ENCODE measurements around the gene NRXN2. TPM values are rescaled to one million over a fixed set of nuclear protein-coding genes. Genes with fewer than 3 reads are reported as not detected.

The NRXN2 gene
- polyA plus RNA-seq, 3 donors = 1.2 to 4.6 (median 2.7) TPM

DNA sequence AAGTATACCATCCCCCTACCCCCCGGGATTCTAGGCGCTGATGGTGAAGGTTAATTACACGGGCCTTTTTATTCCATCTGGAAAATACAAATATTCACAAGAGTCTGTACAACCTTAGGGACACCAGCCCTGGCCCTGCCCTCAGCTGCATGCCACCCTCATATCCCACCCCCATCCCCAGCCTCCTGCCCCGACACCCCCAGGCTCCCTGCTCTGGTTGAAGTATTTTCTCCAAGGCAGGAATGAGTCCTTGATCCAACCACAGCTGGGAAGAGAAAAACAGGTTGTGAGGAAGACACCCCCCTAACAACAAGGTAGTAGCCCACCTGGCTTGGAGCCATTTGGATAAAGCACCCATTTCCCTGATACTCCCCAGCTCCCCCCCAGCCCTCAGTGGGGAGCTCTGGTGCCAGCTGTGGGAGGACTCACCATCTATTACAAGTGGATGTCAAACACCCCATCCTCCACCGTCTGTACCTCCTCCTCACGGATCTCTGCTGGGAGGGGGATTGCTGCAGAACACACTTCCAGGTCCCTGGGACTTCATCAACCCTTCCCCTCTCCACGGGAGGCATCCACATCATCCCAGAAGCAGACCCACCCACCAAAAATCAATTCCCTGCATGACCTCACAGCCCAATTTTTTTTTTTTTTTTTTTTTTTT is 4.0 kb upstream of the NRXN2 start:
- WGBS, 3 donors = 42 to 78% (median 76%) methylated on average over 7 of the region's 7 CpGs
- no peak overlapping the region for H3K27ac ChIP-seq (ENCODE audit: low read depth, low read length)

DNA sequence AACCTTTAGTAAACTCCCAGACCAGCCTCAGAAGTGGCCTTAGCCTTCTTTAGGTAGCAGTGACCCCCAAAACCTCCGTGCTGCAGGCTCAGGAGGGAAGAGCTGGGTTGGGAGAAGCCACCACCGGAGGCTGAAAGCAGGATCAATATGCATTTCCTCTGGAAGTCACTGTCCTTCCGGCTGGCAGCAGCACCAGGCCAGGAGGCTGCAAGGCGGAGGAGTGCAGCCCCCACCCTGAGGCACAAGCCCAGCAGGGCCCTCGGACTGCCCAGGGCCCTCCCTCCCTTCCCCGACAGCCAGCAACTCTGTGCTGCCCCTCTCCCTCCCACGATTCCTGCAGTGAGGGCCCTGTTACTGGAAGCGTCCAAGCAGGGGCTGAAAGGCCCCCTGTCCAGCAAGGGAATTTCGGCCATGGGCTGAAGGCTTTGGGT is 3.2 kb upstream of the NRXN2 start:
- no peak overlapping the region for H3K27ac ChIP-seq (ENCODE audit: low read depth, low read length)
- 31 to 49% (median 44%) methylated on average over 8 to 9 of the region's 9 CpGs for WGBS, 3 donors

DNA sequence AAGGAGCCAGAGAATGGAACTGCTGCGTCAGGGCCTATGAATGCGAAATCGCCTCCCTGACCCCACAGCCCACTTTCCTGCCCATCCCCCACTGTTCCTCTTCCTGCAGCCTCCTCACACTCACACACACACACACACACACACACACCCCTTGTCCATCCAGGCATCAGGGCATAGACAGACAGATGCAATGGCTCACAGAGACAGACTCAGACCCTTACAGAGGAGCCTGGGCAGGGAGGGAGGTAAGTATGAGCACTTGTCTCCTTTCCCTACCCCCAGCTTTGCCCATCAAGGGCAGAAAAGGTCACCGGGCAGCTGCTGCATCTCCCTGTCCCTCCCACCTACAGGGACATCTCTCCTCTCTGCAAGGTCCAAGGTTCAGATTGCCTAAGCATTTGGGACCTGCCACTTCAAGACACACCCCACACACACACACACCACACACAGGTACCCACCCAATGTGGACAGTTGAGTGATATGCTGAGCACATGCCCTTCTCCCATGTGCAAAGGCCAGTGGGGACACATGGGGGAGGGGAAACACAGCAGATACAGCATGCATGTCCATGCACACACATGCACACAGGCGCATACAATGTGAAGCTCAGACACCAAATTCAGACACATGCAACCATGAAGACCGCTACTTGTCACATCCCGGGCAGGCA is 2.0 kb upstream of the NRXN2 start:
- 60 to 66% (median 65%) methylated on average over 7 of the region's 7 CpGs for WGBS, 3 donors
- H3K27ac ChIP-seq (ENCODE audit: low read depth, low read length) = no peak overlapping the region

DNA sequence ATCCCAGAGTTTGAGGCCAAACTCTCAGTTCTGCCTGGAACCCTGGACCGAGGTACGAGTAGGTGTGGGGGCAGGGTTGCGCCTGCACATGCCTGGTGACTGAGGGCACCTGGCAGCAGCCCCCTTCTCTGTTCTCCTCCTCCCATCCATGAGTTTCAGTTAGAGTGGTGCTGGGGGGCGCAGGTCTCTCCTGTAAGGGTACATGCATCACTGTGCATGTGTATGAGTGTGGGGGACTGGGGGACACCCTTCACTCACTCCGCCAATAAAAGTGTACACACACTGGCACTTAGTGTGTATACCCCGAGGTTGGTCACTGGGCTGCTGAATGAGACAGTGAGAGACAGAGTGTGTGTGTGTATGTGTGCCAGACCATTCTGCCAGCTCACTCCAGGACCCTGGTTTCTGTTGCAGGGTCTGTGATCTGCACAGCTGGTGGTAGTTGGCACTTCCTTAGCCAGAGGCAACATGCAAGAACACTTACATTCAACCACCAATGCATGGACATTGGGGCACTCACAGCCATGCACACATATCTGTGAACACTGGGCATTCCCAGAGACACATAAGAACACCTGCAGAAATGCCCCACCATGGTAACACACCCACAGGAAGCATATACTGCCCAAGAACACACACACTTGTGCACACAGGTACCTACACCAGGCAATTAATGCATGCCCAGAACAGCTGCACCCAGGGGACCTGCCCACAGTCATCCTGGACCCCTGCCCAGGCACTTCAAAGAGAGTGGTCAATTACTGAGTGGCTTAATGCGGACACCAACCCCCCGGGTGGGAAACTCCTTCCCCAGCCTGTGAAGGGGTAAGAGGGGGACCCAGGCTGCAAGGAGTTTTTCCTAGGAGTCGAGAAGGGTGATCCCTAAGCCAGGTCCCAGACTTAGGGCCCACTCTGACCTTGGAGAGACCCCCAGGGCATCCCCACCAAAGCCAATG is 1.2 kb upstream of the NRXN2 start:
- WGBS, 3 donors = 62 to 65% (median 63%) methylated on average over 8 to 9 of the region's 9 CpGs
- no peak overlapping the region for H3K27ac ChIP-seq (ENCODE audit: low read depth, low read length)

DNA sequence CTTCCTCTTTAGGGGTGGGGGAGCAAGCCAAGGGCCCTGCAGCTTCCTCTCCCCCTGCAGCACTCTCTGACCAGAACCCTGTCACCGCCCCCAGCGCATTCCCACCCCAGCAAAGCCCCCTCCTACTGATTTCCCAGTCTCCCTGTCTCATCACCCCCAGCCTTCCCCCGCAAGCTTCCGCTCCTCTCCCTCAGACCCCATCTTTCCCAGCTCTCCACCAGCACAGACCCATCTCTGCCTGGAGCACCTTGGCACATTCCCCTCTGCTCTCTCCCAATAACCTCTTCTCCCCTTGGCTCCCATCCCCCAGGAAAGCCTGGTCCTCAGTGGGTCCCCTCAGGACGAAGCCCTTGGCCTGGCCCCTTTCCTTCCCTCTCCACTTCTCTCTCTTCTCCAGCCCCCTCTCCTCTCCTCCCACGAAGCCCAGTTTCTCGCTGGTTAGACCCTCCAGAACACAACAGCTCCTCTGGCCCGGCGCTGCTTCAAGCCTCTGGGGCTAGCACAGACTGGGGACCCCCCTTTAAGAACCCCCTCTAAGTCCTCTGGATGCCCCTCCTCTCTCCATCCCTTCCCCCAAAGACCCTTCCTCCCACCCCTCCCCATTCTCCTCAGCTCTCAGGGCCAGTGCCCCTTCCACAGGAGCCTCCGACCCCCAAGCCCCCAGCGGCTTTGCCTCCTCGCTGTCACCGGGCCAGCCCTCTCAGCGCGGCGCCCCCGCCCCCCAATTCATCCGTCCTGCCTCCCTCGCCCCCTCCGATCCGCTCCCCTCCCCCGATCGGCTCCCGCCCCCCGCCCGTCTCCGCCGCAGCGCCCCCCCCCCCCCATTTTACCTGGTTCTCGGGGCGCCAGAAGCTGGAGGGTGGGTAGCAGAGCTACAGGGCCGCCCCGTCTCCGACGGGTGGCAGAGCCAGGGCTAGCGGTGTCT is 594 bp downstream of the NRXN2 start:
- WGBS, 3 donors = 10 to 12% (median 11%) methylated on average over 24 to 36 of the region's 36 CpGs
- no peak overlapping the region for H3K27ac ChIP-seq (ENCODE audit: low read depth, low read length)

DNA sequence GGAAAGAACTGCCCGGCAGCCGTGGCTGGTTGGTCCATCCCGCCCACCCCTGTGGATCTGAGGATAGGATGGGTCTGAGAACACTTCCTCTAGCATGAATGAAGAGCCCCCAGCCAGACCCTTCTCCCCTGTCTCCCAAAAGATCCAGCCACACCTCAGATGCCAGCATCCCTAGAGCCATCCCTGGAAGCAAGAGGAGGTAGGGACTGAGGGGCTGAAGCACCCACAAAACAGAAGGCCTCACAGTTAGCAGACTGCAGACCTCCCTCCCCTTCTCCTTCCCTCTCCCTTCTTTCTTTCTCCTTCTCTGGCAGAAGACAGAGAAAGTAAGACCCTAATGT is 1.7 kb downstream of the NRXN2 start:
- 41 to 74% (median 72%) methylated on average over 3 of the region's 3 CpGs for WGBS, 3 donors
- no peak overlapping the region for H3K27ac ChIP-seq (ENCODE audit: low read depth, low read length)

DNA sequence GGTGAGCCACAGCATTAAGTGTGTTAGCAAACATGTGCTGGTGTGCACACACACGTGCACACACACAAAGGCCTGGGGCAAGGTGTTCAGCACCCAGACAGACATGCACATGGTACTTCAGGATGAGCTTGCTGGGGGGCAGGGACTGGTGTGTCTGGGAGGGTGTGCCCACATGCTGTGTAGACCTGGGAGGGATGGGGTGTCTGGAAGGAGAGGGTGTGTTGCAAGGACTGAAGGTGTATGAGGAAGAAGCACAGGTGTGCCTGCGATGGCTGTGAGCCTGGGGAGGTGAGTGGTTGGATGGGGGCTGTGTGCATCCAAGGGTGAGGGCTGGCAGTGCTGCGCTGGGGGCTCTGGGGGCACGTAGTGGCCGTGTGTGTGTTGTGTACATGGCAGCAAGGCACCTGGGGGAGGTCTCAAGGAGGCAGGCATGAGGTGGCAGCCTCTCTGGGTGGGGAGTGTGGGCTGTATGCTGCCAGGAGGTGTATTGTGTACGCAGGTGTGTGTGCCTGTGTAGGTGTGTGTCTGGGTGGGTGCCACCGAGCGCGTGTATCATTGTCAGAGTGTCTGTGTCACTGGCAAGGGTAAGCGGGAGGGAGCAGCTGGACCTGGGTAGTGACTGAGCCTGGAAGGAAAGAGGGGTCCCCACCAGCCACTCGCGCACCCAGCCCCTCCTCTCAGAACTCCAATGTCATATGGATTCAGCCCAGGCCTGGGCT is 2.2 kb downstream of the NRXN2 start:
- 65 to 90% (median 88%) methylated on average over 10 to 12 of the region's 12 CpGs for WGBS, 3 donors
- no peak overlapping the region for H3K27ac ChIP-seq (ENCODE audit: low read depth, low read length)

DNA sequence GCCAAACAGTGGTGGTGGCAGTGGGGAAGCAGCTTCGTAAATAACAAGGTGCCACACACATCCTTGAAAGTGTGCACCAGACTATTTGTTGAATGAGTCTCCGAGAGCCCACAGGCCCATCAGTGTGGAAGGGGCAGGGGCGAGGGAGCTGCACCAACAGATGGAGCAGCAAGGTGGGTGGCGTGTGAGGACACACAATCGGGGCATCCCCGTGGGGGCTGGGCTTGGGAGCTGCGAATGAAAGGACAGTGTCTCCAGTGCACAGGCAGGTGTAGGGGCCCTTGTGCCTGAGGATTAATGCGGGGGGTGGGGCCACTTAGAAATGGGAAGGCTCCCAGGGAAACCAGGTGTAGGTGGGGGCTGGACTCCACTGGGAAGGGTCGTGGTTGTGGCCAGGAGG is 2.8 kb downstream of the NRXN2 start:
- WGBS, 3 donors = 52 to 79% (median 76%) methylated on average over 9 of the region's 9 CpGs

DNA sequence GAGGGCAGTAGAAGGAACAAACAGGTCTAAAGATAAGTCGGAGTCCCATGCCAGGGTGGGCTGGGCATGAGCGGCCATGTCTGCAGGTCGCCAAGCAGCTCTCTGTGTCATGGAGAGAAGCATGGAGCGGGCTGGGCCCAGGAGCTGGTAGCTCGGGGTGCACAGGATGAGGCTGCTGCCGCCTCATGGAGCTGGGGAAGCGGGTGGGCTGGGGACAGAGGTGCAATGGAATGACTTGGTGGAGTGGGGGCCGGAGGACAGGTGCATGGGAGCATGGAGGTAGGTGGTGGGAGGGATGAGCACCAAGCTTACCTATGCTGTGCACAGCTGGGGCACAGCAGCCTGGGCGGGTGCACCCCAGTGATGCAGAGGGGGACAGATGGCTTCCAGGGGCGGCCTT is 3.6 kb downstream of the NRXN2 start:
- WGBS, 3 donors = 80 to 91% (median 89%) methylated on average over 10 of the region's 10 CpGs

More for the DNA sequence above, 2.8 kb downstream of the NRXN2 start:
- H3K27ac ChIP-seq (ENCODE audit: low read depth, low read length) = no peak overlapping the region

DNA sequence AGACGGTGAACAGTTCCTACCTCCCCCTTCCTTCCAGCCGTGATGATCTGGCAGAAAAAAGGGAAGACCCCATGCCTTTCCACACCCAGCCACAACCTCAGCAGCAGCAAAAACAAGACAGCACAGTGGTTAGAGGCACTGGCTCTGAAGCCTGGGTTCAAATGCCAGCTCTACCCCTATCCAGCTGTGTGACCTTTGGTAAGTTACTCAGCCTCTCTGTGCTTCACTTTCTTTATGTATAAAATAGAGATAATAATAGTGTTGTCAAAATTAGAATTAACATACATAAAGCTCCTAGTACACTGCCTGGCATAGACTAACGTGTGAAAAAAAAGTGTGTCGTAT is 4.2 kb downstream of the NRXN2 start:
- WGBS, 3 donors = 57 to 78% (median 61%) methylated on average over 3 to 4 of the region's 4 CpGs
- no peak overlapping the region for H3K27ac ChIP-seq (ENCODE audit: low read depth, low read length)

More for the DNA sequence above, 3.6 kb downstream of the NRXN2 start:
- H3K27ac ChIP-seq (ENCODE audit: low read depth, low read length) = no peak overlapping the region

DNA sequence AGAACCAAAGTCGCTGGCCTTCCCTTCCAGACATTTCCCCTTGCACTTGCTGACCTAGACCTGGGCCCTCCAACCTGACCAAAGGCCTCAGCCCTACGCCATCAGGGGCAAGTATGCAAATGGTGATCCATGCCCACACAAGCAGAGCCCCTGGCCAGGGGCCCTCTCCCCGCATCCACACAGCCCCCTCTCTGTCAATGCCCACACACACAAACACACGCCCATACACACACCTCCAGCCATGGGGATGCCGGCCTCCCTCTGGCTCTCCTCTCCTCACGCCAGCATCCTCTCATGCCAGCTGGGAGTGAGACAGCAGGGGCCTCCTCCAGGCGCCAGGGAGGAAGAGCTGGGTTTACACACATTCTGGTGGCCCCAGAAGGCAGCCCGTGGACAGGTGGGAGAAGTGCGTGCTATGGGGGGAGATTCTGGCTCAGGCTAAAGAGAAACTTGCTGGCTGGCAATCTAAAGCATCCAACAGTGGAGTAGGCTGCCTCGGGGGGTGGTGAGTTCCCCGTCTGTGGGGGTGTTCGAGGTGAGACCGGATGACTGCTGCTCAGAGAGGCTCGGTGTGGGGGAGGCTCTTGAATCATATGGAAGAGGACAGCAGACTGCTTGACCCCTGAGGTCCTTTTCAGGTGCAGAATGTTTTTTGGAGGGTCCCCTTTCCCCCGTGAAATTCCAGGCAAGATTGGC is 4.8 kb downstream of the NRXN2 start:
- no peak overlapping the region for H3K27ac ChIP-seq (ENCODE audit: low read depth, low read length)

DNA sequence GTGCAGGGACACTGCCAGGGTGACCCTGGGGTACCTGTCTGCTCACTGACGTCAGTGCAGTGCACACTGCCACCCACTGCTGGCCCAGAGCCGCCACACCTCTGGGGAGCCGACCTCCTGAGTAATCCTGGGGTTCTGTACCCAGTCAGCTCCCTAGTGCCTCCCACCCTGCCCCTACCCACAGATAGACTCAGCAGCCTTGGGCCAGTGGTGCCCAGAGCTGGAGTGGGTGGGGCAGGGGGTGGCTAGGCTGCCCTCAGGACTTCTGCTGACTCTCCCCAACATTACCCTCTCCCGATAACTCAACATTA is 5.8 kb downstream of the NRXN2 start:
- WGBS, 3 donors = 57 to 84% (median 75%) methylated on average over 4 of the region's 4 CpGs

More for the DNA sequence above, 4.8 kb downstream of the NRXN2 start:
- WGBS, 3 donors = 75 to 80% (median 78%) methylated on average over 15 of the region's 15 CpGs

DNA sequence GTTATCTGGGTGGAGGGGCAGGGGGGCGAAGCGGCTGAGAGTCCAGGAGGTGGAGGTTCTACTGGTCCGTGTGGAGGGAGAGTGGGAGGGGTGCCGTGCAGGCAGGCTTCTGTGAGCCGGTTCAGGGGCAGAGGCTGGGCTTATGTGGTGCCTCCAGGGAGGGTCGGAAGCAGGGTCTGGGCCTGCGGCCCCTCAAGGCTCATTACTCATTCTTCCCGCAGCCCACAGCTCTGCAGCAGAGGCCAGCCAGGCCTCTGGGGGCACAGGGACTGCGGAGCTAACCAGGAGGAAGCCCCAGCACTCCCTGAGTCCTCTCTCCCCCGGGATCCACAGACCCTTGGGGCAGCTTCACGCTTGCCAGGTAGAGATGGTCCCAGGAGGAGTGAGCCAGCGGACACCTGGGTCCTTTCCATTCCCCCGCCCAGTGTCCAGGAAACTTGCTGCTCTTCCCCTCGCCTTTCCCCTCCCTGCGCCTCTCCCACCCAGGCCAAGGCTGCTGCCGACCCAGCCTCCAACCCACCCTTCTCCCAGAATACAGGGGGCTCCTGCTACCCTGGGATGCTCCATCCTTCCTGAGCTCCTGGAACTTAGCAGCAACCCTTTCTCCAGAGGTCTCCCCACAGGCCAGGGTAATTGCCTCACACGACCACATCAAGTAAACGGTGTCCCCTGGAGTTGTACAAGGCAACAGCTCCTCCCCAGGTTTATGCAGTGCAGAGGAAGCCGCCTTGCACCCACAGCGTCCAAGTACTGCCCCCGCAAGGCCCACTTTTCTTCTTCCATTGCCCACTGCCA is 6.3 kb downstream of the NRXN2 start:
- 37 to 42% (median 38%) methylated on average over 18 to 21 of the region's 21 CpGs for WGBS, 3 donors
- H3K27ac ChIP-seq (ENCODE audit: low read depth, low read length) = no peak overlapping the region

More for the DNA sequence above, 5.8 kb downstream of the NRXN2 start:
- H3K27ac ChIP-seq (ENCODE audit: low read depth, low read length) = no peak overlapping the region

DNA sequence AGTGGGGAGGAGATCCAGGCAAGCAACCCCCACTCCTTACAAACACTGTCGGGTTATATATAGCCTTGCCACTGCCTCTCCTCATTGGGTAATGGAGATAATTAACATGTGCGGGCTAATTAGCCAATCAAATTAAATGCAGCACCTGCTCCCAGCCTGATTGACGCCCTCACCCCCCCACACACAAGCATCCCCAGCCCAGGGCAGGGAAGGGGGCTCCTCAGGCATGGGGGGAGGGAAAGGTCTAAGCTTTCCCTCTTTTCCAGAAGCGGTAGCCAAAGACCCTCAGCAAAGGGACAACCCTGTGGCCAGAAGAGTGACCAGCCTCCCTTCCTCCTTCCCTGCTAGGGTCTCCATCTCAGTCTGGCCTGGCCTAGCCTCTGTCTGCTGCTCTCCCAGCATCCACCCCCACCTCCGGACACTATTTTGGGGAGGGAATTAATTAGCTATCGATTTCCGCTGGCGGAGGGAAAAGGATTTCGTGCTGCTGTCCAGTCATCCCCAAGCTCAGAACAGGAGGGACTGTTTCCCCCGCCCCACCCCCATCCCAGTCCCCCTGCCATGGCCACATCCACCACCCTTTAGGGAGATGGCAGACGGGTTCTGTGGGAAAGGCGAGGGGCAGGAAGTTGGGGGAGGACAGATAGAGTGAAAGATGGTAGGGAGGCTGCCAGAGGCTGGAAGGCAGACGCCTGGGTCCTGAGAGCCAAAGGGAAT is 7.1 kb downstream of the NRXN2 start:
- WGBS, 3 donors = 44 to 48% (median 44%) methylated on average over 13 of the region's 13 CpGs
- no peak overlapping the region for H3K27ac ChIP-seq (ENCODE audit: low read depth, low read length)

DNA sequence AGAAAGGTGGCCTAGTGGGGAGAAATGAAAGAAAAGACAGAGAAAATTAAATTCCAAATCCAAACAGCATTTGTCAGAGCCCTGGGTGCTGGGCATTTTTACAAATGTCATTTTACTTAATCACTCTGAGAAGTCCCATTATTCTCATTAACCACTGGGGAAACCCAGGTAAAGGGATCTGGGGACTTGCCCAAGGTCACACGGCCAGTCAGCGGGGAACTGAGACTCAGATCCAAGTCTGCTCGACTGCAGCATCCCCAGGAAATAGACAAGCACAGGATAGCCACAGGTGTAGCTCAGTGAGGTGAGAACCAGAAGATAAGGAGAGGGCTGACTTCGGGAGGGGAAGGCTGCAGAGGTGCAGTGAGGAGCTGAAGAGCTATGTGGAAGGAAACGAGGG is 7.9 kb downstream of the NRXN2 start:
- 29 to 61% (median 56%) methylated on average over 5 of the region's 5 CpGs for WGBS, 3 donors
- no peak overlapping the region for H3K27ac ChIP-seq (ENCODE audit: low read depth, low read length)

DNA sequence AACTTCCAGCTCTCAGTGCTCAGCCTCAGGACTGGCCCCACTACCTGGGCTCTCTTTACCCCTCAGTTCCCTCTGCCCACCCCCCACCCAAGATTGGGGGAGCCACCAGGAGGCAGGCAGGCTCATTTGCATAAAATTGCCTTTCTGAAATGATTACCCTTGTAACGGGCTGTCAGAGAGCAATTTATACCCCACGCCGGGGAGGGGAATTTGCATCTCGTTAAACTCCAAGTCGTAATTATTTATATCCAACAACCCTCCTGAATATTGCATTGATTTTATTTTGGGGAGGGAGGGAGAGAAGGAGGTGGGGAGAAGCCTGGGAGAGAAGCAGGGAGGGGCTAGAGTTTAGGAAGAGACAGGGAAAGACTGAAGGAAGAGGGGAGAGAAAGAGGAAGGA is 8.3 kb downstream of the NRXN2 start:
- 56 to 65% (median 63%) methylated on average over 5 of the region's 5 CpGs for WGBS, 3 donors
- H3K27ac ChIP-seq (ENCODE audit: low read depth, low read length) = no peak overlapping the region
